Activated naive CD4-positive, alpha-beta T cell treated with anti-CD3 and anti-CD28 coated beads, Interleukin-2, amount 10 ng/mL, durations not matched to agents 7 days and 5 days (primary cell): ENCODE measurements around the gene PLEKHM2.

ENCODE experiments used
- CTCF ChIA-PET: fragments of 350-600 bp; sonication (Branson Sonifier 250); formaldehyde crosslinking; loops from one replicate; lab custom pipeline; 2021; ENCODE audit warnings: antibody characterized with exemption; lab: Charles Lee
- DNase-seq: peaks from one replicate; pipeline ENCODE4 v3.0.0-alpha.2; 2020
- H3K27ac Mint-ChIP-seq: one replicate; pipeline ENCODE4 v1.8.0; 2021; ENCODE audit warnings: mild to moderate bottlenecking, moderate library complexity, mixed read lengths
- H3K27me3 Mint-ChIP-seq: one replicate; pipeline ENCODE4 v1.8.0; 2021; ENCODE audit warnings: mild to moderate bottlenecking, mixed read lengths
- H3K36me3 Mint-ChIP-seq: one replicate; pipeline ENCODE4 v1.8.0; 2021; ENCODE audit warnings: mixed read lengths
- H3K4me1 Mint-ChIP-seq: one replicate; pipeline ENCODE4 v1.8.0; 2021; ENCODE audit warnings: mixed read lengths
- H3K4me3 Mint-ChIP-seq: one replicate; pipeline ENCODE4 v1.8.0; 2021; ENCODE audit warnings: mild to moderate bottlenecking, moderate library complexity, mixed read lengths
- H3K9me3 Mint-ChIP-seq: one replicate; pipeline ENCODE4 v1.8.0; 2021; ENCODE audit warnings: mixed read lengths

Gene PLEKHM2

DNA sequence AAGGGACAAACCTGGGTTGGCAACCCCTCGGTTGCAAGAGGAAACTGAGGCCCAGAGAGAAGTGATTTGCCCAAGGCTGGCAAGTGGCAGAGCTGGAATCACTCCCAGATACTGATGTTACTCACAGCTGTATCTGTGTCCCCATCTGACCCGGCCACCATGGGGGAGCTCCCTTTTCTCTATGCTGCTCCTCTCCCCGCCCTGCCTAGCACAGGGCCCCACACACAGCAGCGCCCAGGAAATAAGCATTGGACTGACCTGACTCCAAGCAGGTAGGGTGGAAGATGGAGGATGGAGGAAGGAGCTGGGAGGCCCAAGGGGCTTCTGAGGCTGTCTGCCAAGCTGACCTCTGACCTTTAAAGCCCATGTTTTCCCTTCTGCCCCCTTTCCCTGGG lies 71.5 kb downstream of the PLEKHM2 start:
- CTCF ChIA-PET, result interaction anchor here (0.6 to 1.0 kb wide), 2 partner anchors 13 to 16 kb away, joined by 3 read pairs; no protein-coding TSS in a partner anchor
- H3K36me3 Mint-ChIP-seq, result no peaks in the 10 kb centered on the region

DNA sequence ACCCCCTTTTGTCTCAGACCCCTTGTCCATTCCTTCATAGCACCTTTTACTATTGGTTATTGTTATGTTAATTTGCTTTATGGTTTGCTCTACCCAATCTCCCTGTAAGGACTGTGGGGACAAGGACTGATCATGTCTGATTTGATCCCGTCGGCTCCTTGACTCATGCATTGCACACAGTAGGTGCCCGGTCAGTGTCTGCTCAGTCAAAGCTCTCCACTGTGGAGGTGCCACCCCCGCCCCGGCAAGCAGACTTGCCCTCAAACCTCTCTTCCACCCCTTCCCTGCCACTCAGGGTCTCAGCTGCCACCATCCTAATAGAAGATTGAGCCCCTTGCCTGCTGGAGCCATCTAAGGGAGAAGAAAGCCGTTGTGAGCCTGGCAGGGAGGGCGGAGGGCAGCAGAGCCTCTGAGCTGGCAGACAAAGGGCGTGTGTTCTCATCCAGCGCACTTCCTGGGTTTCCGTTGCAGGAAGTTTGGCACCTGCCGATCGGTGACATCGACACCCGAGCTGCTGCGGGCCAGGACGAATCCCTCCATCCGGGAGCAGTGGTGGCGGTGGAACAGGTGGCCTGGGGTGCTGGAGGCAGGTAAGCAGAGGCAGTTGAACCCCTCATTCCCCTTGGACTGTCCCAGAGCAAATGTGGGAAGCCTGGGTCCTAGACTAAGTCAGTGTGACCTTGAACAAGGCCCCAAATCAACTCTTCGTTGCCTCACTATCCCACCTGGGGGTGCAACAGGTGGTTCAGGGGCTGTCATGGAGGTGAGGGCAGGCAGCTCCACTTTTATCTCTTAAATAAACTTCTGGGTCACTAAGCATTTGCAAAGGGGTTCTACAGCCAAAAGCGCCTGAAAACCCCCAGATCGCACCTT lies 72.3 kb downstream of the PLEKHM2 start:
- H3K27me3 Mint-ChIP-seq, result peaks cover 83% of the 10 kb centered on the region
- H3K9me3 Mint-ChIP-seq, result no peaks in the 10 kb centered on the region
- no peaks in the 10 kb centered on the region for H3K36me3 Mint-ChIP-seq
- DNase-seq, result peak; percentile 49
- H3K4me1 Mint-ChIP-seq, result peaks cover 21% of the 10 kb centered on the region
- CTCF ChIA-PET, result interaction anchor here (0.6 to 1.0 kb wide), 2 partner anchors 12 to 17 kb away, joined by 3 read pairs; no protein-coding TSS in a partner anchor
- H3K4me3 Mint-ChIP-seq, result no peak overlapping the region
- H3K27ac Mint-ChIP-seq, result no peak overlapping the region

More for the DNA sequence above, 71.5 kb downstream of the PLEKHM2 start:
- Mint-ChIP-seq H3K4me1 (peaks cover 21% of the 10 kb centered on the region), H3K27me3 (peaks cover 82% of the 10 kb centered on the region), H3K27ac (no peak overlapping the region), H3K4me3 (no peak overlapping the region), H3K9me3 (no peaks in the 10 kb centered on the region)
- no peak for DNase-seq

DNA sequence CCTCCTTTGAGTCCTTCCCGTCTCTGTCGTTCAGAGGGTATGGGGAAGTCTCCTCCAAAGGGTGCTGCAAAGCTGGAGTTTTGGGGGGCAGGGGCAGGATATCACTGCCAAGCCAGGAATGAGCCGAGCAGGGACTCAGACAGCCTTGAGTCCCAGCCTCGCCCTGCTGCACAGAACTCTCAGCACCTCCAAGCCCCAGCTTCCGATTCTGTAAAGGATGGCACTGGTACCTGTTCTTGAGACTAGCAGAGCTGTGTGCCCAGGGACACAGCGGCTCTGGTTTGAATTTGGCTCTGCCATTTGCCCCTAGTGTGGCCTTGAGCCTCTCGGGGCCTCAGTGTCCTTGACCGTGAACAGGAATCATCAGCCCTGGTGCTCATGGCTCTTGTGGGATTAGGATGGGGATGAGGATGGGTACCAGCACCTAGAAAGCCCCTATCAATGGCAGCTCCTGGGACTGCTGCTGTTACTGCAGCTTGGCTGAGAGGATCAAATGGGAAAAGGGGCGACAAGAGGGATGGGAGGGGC lies 73.0 kb downstream of the PLEKHM2 start:
- H3K9me3 Mint-ChIP-seq, result no peaks in the 10 kb centered on the region
- no peaks in the 10 kb centered on the region for H3K36me3 Mint-ChIP-seq
- H3K4me3 Mint-ChIP-seq, result no peak overlapping the region
- no peak overlapping the region for H3K27ac Mint-ChIP-seq
- DNase-seq, result no peak
- peaks cover 21% of the 10 kb centered on the region for H3K4me1 Mint-ChIP-seq
- CTCF ChIA-PET, result interaction anchor here (0.6 kb wide), 1 partner anchor 665 kb away, joined by 3 read pairs; no protein-coding TSS in a partner anchor
- H3K27me3 Mint-ChIP-seq, result peaks cover 80% of the 10 kb centered on the region

DNA sequence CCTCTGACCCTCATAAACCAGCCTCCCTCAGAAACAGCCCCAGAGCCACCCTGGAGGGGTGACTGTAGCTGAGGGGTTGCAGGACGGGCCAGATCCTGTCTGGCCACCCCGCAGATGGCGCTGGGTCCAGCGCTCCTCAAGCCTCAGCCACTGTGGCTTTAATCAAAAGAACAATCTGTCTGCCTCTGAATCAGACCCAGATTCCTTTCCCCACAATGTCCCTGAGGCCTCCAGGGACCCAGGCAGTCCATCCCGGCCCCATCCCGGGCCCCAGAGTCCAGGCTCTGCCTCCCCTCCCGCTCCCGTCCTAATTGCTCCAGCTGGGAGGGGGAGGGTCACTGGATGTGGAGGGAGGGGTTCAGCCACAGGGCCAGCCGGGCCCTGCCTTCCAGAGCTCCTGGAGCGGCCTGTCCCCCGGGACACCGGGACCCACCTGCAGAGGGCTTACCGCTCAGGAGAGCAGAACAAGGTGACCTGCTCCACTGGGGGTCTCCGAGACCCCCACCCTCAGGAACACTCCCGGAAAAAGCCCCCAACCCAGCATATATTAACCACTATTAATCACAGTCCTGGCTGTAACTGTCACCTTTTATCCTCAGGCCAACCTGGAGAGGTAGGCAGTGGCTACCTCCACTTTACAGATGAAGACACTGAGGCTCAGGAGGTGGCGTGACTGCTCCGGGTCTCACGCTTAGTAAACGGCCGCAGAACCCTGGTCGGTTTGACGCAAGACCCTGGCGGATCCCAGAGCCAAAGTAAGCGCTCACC lies 73.6 kb downstream of the PLEKHM2 start:
- Mint-ChIP-seq H3K36me3 (no peaks in the 10 kb centered on the region), H3K4me1 (peaks cover 21% of the 10 kb centered on the region), H3K4me3 (peak overlapping the region; percentile 45), H3K9me3 (no peaks in the 10 kb centered on the region), H3K27ac (no peak overlapping the region), H3K27me3 (peaks cover 85% of the 10 kb centered on the region)
- CTCF ChIA-PET, result interaction anchor here (0.6 kb wide), 1 partner anchor 665 kb away, joined by 3 read pairs; no protein-coding TSS in a partner anchor
- DNase-seq, result no peak

DNA sequence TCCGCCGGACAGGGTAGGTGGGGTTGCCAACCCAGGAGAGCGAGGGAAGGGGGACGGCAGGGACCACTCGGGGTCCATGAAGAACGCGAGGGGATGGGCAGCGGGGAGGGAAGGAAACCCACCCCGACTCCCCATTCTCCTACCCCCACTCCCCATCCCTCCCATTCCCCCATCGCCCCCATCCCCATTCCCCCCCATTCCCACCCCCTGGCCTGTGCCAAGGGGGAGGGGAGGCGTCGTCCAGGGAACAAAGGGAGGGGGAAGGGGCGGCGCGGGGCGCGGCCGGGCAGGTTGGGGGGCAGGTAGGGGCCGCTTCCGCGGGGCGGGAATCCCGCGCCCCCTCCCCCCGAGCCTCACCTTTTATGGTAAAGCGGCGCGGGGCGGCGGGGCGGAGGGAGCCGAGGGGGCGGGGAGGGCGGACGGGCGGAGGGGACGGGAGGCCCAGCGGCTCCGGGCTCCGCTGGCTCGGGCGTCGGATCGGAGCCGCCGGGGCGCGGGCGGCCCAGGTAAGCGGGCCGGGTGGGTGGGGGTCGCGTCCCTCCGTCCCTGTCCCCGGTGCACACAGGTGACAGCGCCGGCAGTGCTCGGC lies 74.3 kb downstream of the PLEKHM2 start, which contains the start of gene FBLIM1:
Gene FBLIM1 (plus strand): TSS at position 453 of the 589 bp plus-strand sequence. CDS start 6,189 bp downstream, outside the sequence.
- peaks cover 21% of the 10 kb centered on the region for H3K4me1 Mint-ChIP-seq
- H3K36me3 Mint-ChIP-seq, result no peaks in the 10 kb centered on the region
- peak within 1 kb of the TSS; percentile 45 for H3K4me3 Mint-ChIP-seq
- H3K9me3 Mint-ChIP-seq, result no peaks in the 10 kb centered on the region
- DNase-seq, result peak; percentile 36
- H3K27ac Mint-ChIP-seq, result no peak within 1 kb of the TSS
- H3K27me3 Mint-ChIP-seq, result peaks cover 78% of the 10 kb centered on the region
- CTCF ChIA-PET, result interaction anchor here (0.7 kb wide), 1 partner anchor 170 kb away, joined by 3 read pairs; no protein-coding TSS in a partner anchor

DNA sequence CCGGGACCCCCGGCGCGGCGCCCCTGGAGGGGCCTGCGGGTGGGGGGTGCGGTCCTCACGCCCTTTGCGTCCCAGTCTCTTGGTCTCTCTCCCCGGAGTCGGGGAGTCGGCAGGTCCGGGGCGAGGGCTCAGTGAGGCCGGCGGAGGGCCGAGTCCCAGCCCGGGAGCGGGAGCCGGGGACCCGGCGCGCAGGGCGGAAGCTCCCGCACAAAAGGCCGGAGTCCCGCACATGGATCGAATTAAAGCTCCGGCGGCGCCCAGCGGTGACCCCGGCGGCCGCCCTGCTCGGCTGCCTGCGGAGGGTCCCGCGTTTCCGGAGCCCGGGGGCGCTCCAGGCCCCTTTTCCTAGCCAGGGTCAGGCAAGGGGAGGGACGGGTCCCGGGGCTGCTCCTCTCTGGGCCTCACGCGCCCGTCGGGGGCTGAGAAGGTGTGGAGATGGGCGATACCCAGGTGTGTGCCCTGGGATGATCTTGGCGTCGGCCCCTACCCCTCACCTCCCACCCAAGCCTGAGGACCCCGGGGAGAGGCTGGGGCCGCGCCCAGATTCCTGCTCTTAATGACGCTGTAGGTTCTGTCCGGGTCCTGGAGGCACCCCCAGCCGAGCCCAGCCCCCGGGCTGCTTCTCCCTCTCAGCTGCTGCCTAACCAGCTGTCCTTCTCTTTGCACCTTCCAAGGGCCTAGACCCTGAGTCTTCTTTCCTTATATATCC lies 75.0 kb downstream of the PLEKHM2 start:
- CTCF ChIA-PET, result interaction anchor here (0.7 kb wide), 1 partner anchor 171 kb away, joined by 3 read pairs; no protein-coding TSS in a partner anchor
- DNase-seq, result no peak
- Mint-ChIP-seq H3K4me3 (no peak overlapping the region), H3K4me1 (peaks cover 21% of the 10 kb centered on the region), H3K36me3 (no peaks in the 10 kb centered on the region), H3K27ac (no peak overlapping the region), H3K9me3 (no peaks in the 10 kb centered on the region), H3K27me3 (peaks cover 76% of the 10 kb centered on the region)

DNA sequence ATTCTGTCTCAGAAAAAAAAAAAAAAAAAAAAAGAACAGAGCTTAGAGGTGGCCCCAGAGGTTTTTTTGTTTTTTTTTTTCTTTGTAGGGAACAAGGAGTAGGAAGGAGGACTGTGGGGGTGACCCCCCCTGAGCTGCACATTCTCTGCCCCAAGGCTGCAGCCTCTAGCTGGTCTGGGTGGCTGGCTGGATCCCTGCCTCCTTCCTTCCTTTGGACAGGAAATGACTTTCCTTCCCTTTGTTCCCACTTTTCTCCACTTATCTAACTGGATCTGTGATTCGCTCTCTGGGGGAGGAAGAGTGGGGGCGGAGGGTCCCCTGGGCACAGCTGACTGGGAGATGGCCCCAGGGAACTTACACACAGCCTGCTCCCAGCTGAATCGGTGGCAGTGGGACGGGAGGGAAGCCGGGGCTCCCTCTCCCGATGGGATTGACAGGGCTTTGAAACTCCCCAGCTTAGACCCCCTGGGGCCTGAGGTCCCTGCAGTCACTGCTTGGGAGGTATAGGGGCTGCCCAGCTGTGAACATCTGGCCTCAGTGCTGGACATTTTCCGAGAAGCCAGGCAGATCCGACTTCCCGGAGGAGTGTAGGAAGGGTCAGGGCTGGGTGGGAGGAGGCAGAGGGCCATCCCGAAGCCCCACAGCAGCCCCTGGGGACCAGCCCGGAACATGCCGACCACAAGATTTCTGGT lies 76.5 kb downstream of the PLEKHM2 start:
- no peaks in the 10 kb centered on the region for H3K36me3 Mint-ChIP-seq
- no peak for DNase-seq
- peaks cover 79% of the 10 kb centered on the region for H3K27me3 Mint-ChIP-seq
- H3K27ac Mint-ChIP-seq, result no peak overlapping the region
- peaks cover 17% of the 10 kb centered on the region for H3K4me1 Mint-ChIP-seq
- H3K4me3 Mint-ChIP-seq, result no peak overlapping the region
- CTCF ChIA-PET, result interaction anchor here (1.4 kb wide), 1 partner anchor 13 kb away, joined by 3 read pairs; no protein-coding TSS in a partner anchor
- no peaks in the 10 kb centered on the region for H3K9me3 Mint-ChIP-seq

DNA sequence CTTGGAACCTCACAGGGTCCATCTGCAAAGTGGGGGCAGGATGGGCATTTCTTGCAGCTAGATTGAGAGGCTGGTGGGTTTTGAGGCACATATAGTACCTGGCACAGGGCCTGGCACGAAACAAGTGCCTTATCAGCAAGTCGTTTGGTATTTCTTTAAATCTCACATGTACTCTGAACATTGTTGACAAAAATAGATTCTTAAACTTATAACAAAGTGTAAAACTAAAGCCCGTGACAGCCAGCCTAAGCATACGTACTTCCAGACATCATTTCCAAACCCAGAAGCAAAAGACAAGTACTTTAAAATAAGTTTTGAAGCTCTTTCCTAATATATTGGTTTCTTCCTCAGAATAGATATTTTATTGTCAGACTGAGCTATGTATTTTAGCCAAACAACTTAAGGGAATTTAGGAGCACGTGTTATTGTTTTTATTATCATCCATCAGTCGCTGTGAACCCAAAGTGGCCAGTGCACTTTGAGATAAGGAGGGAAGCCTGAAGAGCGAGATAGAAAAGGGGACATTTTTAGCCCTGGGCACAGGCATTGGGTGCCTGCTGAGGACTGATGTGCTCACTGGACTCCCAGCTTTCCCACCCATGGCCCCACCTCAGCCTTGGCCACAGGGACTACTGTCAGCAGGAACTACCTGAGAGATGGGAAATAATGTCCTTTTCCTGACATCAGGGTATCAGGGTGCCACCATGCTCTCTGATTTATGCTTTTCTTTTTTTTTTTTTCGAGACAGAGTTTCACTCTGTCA lies 77.4 kb downstream of the PLEKHM2 start:
- no peak overlapping the region for H3K27ac Mint-ChIP-seq
- H3K4me1 Mint-ChIP-seq, result peaks cover 11% of the 10 kb centered on the region
- DNase-seq, result no peak
- H3K9me3 Mint-ChIP-seq, result no peaks in the 10 kb centered on the region
- no peak overlapping the region for H3K4me3 Mint-ChIP-seq
- peaks cover 76% of the 10 kb centered on the region for H3K27me3 Mint-ChIP-seq
- CTCF ChIA-PET, result no interaction called here
- H3K36me3 Mint-ChIP-seq, result no peaks in the 10 kb centered on the region

DNA sequence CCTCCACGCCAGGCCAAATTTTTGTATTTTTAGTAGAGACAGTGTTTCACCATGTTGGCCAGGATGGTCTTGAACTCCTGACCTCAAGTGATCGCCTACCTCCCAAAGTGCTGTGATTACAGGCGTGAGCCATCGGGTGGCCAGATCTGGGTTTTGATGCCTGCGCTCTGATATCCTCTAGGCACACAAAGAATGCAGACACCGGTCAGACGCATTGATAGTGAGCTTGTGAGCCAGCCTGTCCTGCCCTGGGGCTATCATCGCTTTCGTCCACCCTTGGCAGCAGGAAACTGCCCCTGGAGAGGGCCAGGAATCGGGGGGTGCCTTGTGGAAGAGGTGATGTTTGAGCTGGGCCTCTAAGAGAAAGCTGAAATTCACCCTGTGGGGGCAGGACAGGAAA lies 78.4 kb downstream of the PLEKHM2 start:
- Mint-ChIP-seq H3K4me1 (peaks cover 3% of the 10 kb centered on the region), H3K27ac (no peak overlapping the region), H3K27me3 (peaks cover 66% of the 10 kb centered on the region), H3K4me3 (no peak overlapping the region), H3K9me3 (no peaks in the 10 kb centered on the region), H3K36me3 (no peaks in the 10 kb centered on the region)
- CTCF ChIA-PET, result interaction anchor here (0.8 kb wide), 1 partner anchor 65 kb away, joined by 3 read pairs; no protein-coding TSS in a partner anchor
- DNase-seq, result no peak

DNA sequence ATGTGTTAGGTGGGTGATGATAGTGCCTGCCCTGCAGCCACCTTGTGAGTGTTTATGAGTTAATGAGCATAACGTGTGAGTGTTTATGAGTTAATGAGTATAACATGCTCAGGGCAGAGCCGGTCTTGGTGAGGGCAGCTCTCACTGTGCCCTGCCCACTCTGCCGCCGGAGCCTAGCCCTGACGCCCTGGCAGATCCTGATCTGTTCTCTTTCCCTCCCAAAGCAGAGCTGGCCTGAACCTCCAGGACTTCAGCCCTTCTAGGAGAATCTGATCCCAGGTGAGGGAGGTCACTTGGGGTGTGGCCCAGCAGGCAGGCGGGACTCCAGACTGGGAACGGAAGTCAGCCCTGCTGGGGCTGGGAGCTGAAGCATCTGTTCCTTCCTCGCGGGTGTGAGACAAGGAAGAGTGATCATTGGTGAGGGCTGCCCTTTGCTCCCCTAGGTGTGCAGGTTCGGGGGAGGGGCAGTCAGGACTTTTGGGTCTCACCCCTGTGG lies 80.2 kb downstream of the PLEKHM2 start:
- peak overlapping the region; percentile 45 for H3K27ac Mint-ChIP-seq
- H3K9me3 Mint-ChIP-seq, result no peaks in the 10 kb centered on the region
- no peaks in the 10 kb centered on the region for H3K4me1 Mint-ChIP-seq
- H3K27me3 Mint-ChIP-seq, result peaks cover 53% of the 10 kb centered on the region
- CTCF ChIA-PET, result interaction anchor here (0.5 kb wide), 1 partner anchor 519 kb away, joined by 5 read pairs; no protein-coding TSS in a partner anchor
- no peaks in the 10 kb centered on the region for H3K36me3 Mint-ChIP-seq
- no peak overlapping the region for H3K4me3 Mint-ChIP-seq
- no peak for DNase-seq

DNA sequence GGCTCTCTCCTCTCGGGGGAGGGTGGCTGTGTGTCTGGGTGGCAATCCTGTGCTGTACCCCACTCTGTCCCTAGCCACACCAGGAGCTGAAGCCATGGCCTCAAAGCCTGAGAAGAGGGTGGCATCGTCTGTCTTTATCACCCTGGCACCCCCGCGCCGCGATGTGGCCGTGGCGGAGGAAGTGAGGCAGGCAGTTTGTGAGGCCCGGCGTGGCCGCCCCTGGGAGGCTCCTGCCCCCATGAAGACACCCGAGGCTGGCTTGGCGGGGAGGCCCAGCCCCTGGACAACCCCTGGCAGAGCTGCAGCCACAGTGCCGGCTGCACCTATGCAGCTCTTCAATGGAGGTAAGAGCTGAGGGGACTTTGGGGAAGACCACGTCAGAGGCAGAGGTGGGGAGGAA lies 80.8 kb downstream of the PLEKHM2 start:
- Mint-ChIP-seq H3K4me1 (no peaks in the 10 kb centered on the region), H3K4me3 (no peak overlapping the region), H3K27me3 (peaks cover 47% of the 10 kb centered on the region), H3K36me3 (no peaks in the 10 kb centered on the region), H3K9me3 (no peaks in the 10 kb centered on the region), H3K27ac (no peak overlapping the region)
- no peak for DNase-seq
- CTCF ChIA-PET, result no interaction called here
